HCT116 (cell line): ENCODE measurements around the gene STAC. TPM values are rescaled to one million over a fixed set of nuclear protein-coding genes. Genes with fewer than 3 reads are reported as not detected.

Experiments used
- ATAC-seq: fragments of 200-7000 bp; cut with Tn5 transposase; 2 replicates; pipeline ENCODE4 v1.9.1; 2020; ENCODE audit warnings: mild to moderate bottlenecking, moderate library complexity
- BruUV-seq: library from RNA; stranded (reverse); fragments of 400-500 nt; replicated peaks from 2 replicates; lab custom pipeline; 2021; lab: Mats Ljungman, UMichigan
- CTCF ChIA-PET: fragments of 300-600 bp; sonication (Branson Sonifier 250); formaldehyde crosslinking; loops from one replicate; lab custom pipeline; 2021; ENCODE audit warnings: antibody characterized with exemption; lab: Charles Lee
- POLR2A ChIA-PET: fragments of 300-600, 350-600 bp; sonication (Branson Sonifier 250); formaldehyde crosslinking; loops from one replicate; lab custom pipeline; 2021; ENCODE audit warnings: antibody characterized with exemption; lab: Charles Lee
- RAD21 ChIA-PET, 2 experiments: fragments of 300-600 bp; sonication (Branson Sonifier 250); formaldehyde crosslinking; loops; one replicate each; lab custom pipeline; 2023; ENCODE audit warnings: low total read pairs in 2 of 2; ENCODE audit not compliant: uncharacterized antibody in 2 of 2, unreplicated experiment in 2 of 2, low non-redundant PET in 1 of 2; lab: Charles Lee
- DNase-seq: peaks from one replicate; pipeline ENCODE4 v3.0.0-alpha.2; 2010; ENCODE audit warnings: low read depth, low spot score
- H2AFZ ChIP-seq: fragments of 200-600 bp; shearing (Covaris generic), sonication (generic); 2 replicates; pipeline ENCODE4 v1.6.1; 2017; ENCODE audit warnings: low read depth, mixed run types, mixed read lengths, antibody characterized with exemption, low read length; ENCODE audit not compliant: poor library complexity, severe bottlenecking
- H3K27ac ChIP-seq: 2 replicates; pipeline ENCODE4 v1.5.1; 2012; ENCODE audit warnings: low read depth, low read length
- H3K27me3 ChIP-seq: fragments of 200-600 bp; sonication (generic); 2 replicates; pipeline ENCODE4 v1.6.1; 2016; ENCODE audit warnings: mixed run types, low read length, mixed read lengths; ENCODE audit not compliant: insufficient read depth
- H3K36me3 ChIP-seq, 2 experiments: fragments of 200-500 bp in 1 of 2; fragments of 200-600 bp in 1 of 2; sonication (Bioruptor generic) in 1 of 2; sonication (generic) in 1 of 2; 2 replicates each; pipeline versions ENCODE4 v1.5.1 to v1.6.1; 2014 to 2016; ENCODE audit warnings: low read length in 2 of 2, inconsistent platforms in 1 of 2, mixed read lengths in 1 of 2, mixed run types in 1 of 2; ENCODE audit not compliant: insufficient read depth in 2 of 2, control insufficient read depth in 1 of 2
- H3K4me1 ChIP-seq, 2 experiments: fragments of 200-600 bp in 1 of 2; sonication (generic) in 1 of 2; 2 replicates each; pipeline versions ENCODE4 v1.5.1 to v1.6.1; 2012 to 2017; ENCODE audit warnings: low read length in 2 of 2, inconsistent platforms in 1 of 2, mild to moderate bottlenecking in 1 of 2, mixed read lengths in 1 of 2, mixed run types in 1 of 2, moderate library complexity in 1 of 2; ENCODE audit not compliant: insufficient read depth in 2 of 2, control insufficient read depth in 1 of 2
- H3K4me2 ChIP-seq: fragments of 200-600 bp; sonication (generic); 2 replicates; pipeline ENCODE4 v1.6.1; 2017; ENCODE audit warnings: mixed run types, low read length, mixed read lengths
- H3K4me3 ChIP-seq, 2 experiments: fragments of 200-600 bp in 1 of 2; sonication (generic) in 1 of 2; replicated peaks in 1 of 2; 2 replicates each; pipeline ENCODE4 v1.5.1; 2011 to 2016; ENCODE audit warnings: low read length in 2 of 2, control low read depth in 1 of 2, low read depth in 1 of 2, mild to moderate bottlenecking in 1 of 2, mixed read lengths in 1 of 2, mixed run types in 1 of 2
- H3K79me2 ChIP-seq: fragments of 200-600 bp; sonication (generic); 2 replicates; pipeline ENCODE4 v1.6.1; 2017; ENCODE audit warnings: mild to moderate bottlenecking, mixed run types, low read length, moderate library complexity, mixed read lengths; ENCODE audit not compliant: insufficient read depth
- H3K9ac ChIP-seq: fragments of 200-600 bp; sonication (generic); 2 replicates; pipeline ENCODE4 v1.6.1; 2016; ENCODE audit warnings: low read length, mixed read lengths
- H3K9me2 ChIP-seq: fragments of 200-600 bp; sonication (generic), shearing (Covaris generic); 2 replicates; pipeline ENCODE4 v1.6.1; 2017; ENCODE audit warnings: mixed run types, mild to moderate bottlenecking, moderate library complexity; ENCODE audit not compliant: insufficient read depth
- H3K9me3 ChIP-seq, 2 experiments: fragments of 200-500 bp in 1 of 2; fragments of 200-600 bp in 1 of 2; sonication (Bioruptor generic) in 1 of 2; sonication (generic) in 1 of 2; 2 replicates each; pipeline ENCODE4 v1.6.1; 2014 to 2017; ENCODE audit warnings: low read length in 2 of 2, mixed read lengths in 2 of 2, inconsistent platforms in 1 of 2, low read depth in 1 of 2, mild to moderate bottlenecking in 1 of 2, mixed run types in 1 of 2, moderate library complexity in 1 of 2; ENCODE audit not compliant: control insufficient read depth in 1 of 2, insufficient read depth in 1 of 2
- H4K20me1 ChIP-seq: fragments of 200-600 bp; sonication (generic), shearing (Covaris generic); 2 replicates; pipeline ENCODE4 v1.6.1; 2017; ENCODE audit warnings: mixed run types, mild to moderate bottlenecking, moderate library complexity; ENCODE audit not compliant: insufficient read depth
- ELF1 ChIP-seq: IDR thresholded peaks from 2 replicates; pipeline ENCODE4 v1.6.1; 2012; ENCODE audit warnings: low read depth, borderline replicate concordance
- EZH2 ChIP-seq: fragments of 200-600 bp; sonication (generic); IDR thresholded peaks from 2 replicates; pipeline ENCODE4 v1.6.1; 2017; ENCODE audit warnings: antibody characterized with exemption, mixed run types
- EZH2phosphoT487 ChIP-seq: fragments of 200-600 bp; IDR thresholded peaks from 2 replicates; pipeline ENCODE4 v1.6.1; 2018; ENCODE audit warnings: antibody characterized with exemption, borderline replicate concordance
- FOSL1 ChIP-seq: IDR thresholded peaks from 2 replicates; pipeline ENCODE4 v1.6.1; 2012; ENCODE audit warnings: low read depth
- JUND ChIP-seq: IDR thresholded peaks from 2 replicates; pipeline ENCODE4 v1.6.1; 2012
- POLR2A ChIP-seq: IDR thresholded peaks from 2 replicates; pipeline ENCODE4 v1.7.0; 2011; ENCODE audit warnings: borderline replicate concordance; ENCODE audit not compliant: insufficient read depth, insufficient read length; ENCODE audit errors: extremely low read depth
- RAD21 ChIP-seq: IDR thresholded peaks from 2 replicates; pipeline ENCODE4 v1.6.1; 2012; ENCODE audit warnings: low read depth, mild to moderate bottlenecking
- SIN3A ChIP-seq: IDR thresholded peaks from 2 replicates; pipeline ENCODE4 v1.6.1; 2012; ENCODE audit warnings: low read depth
- SP1 ChIP-seq: IDR thresholded peaks from 2 replicates; pipeline ENCODE4 v1.6.1; 2012; ENCODE audit warnings: low read depth
- ZFX ChIP-seq: fragments of 450-650 bp; IDR thresholded peaks from 2 replicates; pipeline ENCODE4 v1.6.1; 2017
- intact Hi-C: fragments of 100-400 bp; cut with micrococcal nuclease; formaldehyde crosslinking; loops from 2 replicates; pipeline ENCODE4 v1.10.0; 2022
- total RNA-seq: library from RNA; stranded (reverse); gene quantifications from one replicate; pipeline ENCODE4 v1.2.1, GENCODE V29; 2021; ENCODE audit not compliant: unreplicated experiment
- TF ChIP-seq, protein P1 (sequence below): IDR thresholded peaks from 2 replicates; pipeline ENCODE4 v1.6.1; 2011; ENCODE audit warnings: mild to moderate bottlenecking, low read length, moderate library complexity; ENCODE audit not compliant: insufficient replicate concordance; ENCODE audit errors: extremely low read depth
- TF ChIP-seq, protein P2 (sequence below): IDR thresholded peaks from 2 replicates; pipeline ENCODE4 v1.6.1; 2012
- TF ChIP-seq, protein P3 (sequence below): IDR thresholded peaks from 2 replicates; pipeline ENCODE4 v1.6.1; 2012; ENCODE audit warnings: low read depth
- TF ChIP-seq, protein P4 (sequence below), 3 experiments: fragments of 200-600 bp in 1 of 3; sonication (generic) in 1 of 3; IDR thresholded peaks in 2 of 3; conservative IDR thresholded peaks in 1 of 3; 2 replicates each; pipeline ENCODE4 v1.5.1; 2012 to 2017; ENCODE audit warnings: low read depth in 2 of 3, low read length in 2 of 3, antibody characterized with exemption in 1 of 3, borderline replicate concordance in 1 of 3, control low read depth in 1 of 3, mild to moderate bottlenecking in 1 of 3, mixed read lengths in 1 of 3, mixed run types in 1 of 3, moderate library complexity in 1 of 3; ENCODE audit not compliant: insufficient read depth in 1 of 3

STAC gene
- total RNA-seq, 1 experiment from 2014 or later, result not detected

DNA sequence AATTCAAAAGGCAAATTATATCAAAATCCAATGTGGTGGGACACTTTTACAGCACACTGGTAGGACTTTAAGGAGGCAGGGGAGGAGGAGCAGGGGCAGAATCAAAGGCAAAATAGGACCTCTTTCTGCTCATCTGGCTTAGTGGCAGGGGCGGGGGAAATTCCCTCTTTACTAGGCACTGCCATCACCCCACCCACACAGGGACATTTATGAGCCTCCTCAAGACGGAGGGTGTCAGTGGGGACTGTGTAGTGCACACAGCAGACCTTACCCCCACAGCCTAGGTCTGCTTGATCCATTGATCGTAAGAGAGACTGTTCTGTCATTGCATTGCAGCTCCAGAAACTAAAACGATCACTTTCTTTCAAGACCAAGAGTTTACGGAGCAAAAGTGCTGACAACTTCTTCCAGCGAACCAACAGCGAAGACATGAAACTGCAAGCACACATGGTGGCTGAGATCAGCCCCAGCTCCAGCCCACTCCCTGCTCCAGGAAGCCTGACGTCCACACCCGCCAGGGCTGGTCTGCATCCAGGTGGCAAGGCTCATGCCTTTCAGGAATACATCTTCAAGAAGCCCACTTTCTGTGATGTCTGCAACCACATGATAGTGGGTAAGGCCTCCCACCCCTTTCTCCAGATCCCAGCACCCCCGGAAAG is 62.9 kb downstream of the STAC start:
- intact Hi-C loops, result no loop called here
- POLR2A ChIA-PET, result no interaction called here
- no peak overlapping the region for H3K4me3 ChIP-seq
- H3K9me2 ChIP-seq, result no peaks in the 10 kb centered on the region
- no peaks in the 10 kb centered on the region for H3K4me1 ChIP-seq
- no peak overlapping the region for H3K9ac ChIP-seq
- no peak overlapping the region for H3K27ac ChIP-seq
- H3K79me2 ChIP-seq, result no peaks in the 10 kb centered on the region
- no peaks in the 10 kb centered on the region for H3K9me3 ChIP-seq
- H3K27me3 ChIP-seq, result 0 out of 2 replicates have a peak, but pooled peaks cover 3% of the 10 kb centered on the region
- no peaks in the 10 kb centered on the region for H3K36me3 ChIP-seq
- no peaks in the 10 kb centered on the region for H4K20me1 ChIP-seq
- DNase-seq (no peak), ATAC-seq (no peak)
- RAD21 ChIA-PET, result no interaction called here
- H3K4me2 ChIP-seq, result no peak overlapping the region
- CTCF ChIA-PET, result no interaction called here
- BruUV-seq, result no TSS peak
- TF ChIP-seq ELF1 (no peak), SIN3A (no peak), SP1 (no peak), FOSL1 (no peak), POLR2A (no peak), EZH2 (no peak), ZFX (no peak), EZH2phosphoT487 (no peak), JUND (no peak), RAD21 (no peak)
- TF ChIP-seq, protein P1, sequence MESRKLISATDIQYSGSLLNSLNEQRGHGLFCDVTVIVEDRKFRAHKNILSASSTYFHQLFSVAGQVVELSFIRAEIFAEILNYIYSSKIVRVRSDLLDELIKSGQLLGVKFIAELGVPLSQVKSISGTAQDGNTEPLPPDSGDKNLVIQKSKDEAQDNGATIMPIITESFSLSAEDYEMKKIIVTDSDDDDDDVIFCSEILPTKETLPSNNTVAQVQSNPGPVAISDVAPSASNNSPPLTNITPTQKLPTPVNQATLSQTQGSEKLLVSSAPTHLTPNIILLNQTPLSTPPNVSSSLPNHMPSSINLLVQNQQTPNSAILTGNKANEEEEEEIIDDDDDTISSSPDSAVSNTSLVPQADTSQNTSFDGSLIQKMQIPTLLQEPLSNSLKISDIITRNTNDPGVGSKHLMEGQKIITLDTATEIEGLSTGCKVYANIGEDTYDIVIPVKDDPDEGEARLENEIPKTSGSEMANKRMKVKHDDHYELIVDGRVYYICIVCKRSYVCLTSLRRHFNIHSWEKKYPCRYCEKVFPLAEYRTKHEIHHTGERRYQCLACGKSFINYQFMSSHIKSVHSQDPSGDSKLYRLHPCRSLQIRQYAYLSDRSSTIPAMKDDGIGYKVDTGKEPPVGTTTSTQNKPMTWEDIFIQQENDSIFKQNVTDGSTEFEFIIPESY, result no peak
- TF ChIP-seq, protein P2, sequence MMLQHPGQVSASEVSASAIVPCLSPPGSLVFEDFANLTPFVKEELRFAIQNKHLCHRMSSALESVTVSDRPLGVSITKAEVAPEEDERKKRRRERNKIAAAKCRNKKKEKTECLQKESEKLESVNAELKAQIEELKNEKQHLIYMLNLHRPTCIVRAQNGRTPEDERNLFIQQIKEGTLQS, result no peak
- TF ChIP-seq, protein P3, sequence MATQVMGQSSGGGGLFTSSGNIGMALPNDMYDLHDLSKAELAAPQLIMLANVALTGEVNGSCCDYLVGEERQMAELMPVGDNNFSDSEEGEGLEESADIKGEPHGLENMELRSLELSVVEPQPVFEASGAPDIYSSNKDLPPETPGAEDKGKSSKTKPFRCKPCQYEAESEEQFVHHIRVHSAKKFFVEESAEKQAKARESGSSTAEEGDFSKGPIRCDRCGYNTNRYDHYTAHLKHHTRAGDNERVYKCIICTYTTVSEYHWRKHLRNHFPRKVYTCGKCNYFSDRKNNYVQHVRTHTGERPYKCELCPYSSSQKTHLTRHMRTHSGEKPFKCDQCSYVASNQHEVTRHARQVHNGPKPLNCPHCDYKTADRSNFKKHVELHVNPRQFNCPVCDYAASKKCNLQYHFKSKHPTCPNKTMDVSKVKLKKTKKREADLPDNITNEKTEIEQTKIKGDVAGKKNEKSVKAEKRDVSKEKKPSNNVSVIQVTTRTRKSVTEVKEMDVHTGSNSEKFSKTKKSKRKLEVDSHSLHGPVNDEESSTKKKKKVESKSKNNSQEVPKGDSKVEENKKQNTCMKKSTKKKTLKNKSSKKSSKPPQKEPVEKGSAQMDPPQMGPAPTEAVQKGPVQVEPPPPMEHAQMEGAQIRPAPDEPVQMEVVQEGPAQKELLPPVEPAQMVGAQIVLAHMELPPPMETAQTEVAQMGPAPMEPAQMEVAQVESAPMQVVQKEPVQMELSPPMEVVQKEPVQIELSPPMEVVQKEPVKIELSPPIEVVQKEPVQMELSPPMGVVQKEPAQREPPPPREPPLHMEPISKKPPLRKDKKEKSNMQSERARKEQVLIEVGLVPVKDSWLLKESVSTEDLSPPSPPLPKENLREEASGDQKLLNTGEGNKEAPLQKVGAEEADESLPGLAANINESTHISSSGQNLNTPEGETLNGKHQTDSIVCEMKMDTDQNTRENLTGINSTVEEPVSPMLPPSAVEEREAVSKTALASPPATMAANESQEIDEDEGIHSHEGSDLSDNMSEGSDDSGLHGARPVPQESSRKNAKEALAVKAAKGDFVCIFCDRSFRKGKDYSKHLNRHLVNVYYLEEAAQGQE, result no peak
- TF ChIP-seq, protein P4, sequence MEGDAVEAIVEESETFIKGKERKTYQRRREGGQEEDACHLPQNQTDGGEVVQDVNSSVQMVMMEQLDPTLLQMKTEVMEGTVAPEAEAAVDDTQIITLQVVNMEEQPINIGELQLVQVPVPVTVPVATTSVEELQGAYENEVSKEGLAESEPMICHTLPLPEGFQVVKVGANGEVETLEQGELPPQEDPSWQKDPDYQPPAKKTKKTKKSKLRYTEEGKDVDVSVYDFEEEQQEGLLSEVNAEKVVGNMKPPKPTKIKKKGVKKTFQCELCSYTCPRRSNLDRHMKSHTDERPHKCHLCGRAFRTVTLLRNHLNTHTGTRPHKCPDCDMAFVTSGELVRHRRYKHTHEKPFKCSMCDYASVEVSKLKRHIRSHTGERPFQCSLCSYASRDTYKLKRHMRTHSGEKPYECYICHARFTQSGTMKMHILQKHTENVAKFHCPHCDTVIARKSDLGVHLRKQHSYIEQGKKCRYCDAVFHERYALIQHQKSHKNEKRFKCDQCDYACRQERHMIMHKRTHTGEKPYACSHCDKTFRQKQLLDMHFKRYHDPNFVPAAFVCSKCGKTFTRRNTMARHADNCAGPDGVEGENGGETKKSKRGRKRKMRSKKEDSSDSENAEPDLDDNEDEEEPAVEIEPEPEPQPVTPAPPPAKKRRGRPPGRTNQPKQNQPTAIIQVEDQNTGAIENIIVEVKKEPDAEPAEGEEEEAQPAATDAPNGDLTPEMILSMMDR (IDR thresholded peaks at IDR 0.05 in 2 of 3, conservative IDR thresholded peaks at IDR 0.05 in 1 of 3; ENCODE audit: borderline replicate concordance in 1 of 3, insufficient read depth in 1 of 3, low read depth in 2 of 3, low read length in 2 of 3), result no peak
- no peak overlapping the region for H2AFZ ChIP-seq
